ENCODE measurements around the gene EPHX1.
"Not testable (repeated sequence)": the region's sequence is repeated elsewhere in the genome, so short reads cannot be mapped to it uniquely, and the experiment has no call there.

EPHX1 gene

GRCh38 chr1:225809842-225810578 is at the start of gene EPHX1:
Gene EPHX1 (plus strand): TSS chr1:225810124. CDS start chr1:225828730, 18,606 bp downstream.
- peak; percentile 94 for DNase-seq

- no peak for DNase-seq
Observed at GRCh38 chr1:225760531-225760930, 49.4 kb upstream of the EPHX1 start.

GRCh38 chr1:225761395-225761794 is 48.5 kb upstream of the EPHX1 start:
- DNase-seq, result not testable (repeated sequence)

- no peak for DNase-seq
Observed at GRCh38 chr1:225762002-225762441, 47.9 kb upstream of the EPHX1 start.

GRCh38 chr1:225762444-225762843 is 47.5 kb upstream of the EPHX1 start:
- peak; percentile 77 for DNase-seq

GRCh38 chr1:225763716-225764548 is 46.0 kb upstream of the EPHX1 start:
- DNase-seq, result peak; percentile 71

GRCh38 chr1:225765982-225766674 is 43.8 kb upstream of the EPHX1 start:
- no peak for DNase-seq

GRCh38 chr1:225766967-225767633 is 42.8 kb upstream of the EPHX1 start:
- DNase-seq, result peak; percentile 80

- peak; percentile 86 for DNase-seq
Observed at GRCh38 chr1:225767634-225768540, 42.0 kb upstream of the EPHX1 start.

- DNase-seq, result no peak
Observed at GRCh38 chr1:225768662-225769426, 41.1 kb upstream of the EPHX1 start.

GRCh38 chr1:225769687-225770086 is 40.2 kb upstream of the EPHX1 start:
- no peak for DNase-seq

- no peak for DNase-seq
Observed at GRCh38 chr1:225770561-225771248, 39.2 kb upstream of the EPHX1 start.

- DNase-seq, result no peak
Observed at GRCh38 chr1:225771661-225772322, 38.1 kb upstream of the EPHX1 start.

- DNase-seq, result peak; percentile 90
Observed at GRCh38 chr1:225772323-225772768, 37.6 kb upstream of the EPHX1 start.

GRCh38 chr1:225772848-225773247 is 37.1 kb upstream of the EPHX1 start:
- DNase-seq, result no peak

- no peak for DNase-seq
Observed at GRCh38 chr1:225774281-225775147, 35.4 kb upstream of the EPHX1 start.

GRCh38 chr1:225776294-225776693 is 33.6 kb upstream of the EPHX1 start:
- no peak for DNase-seq

GRCh38 chr1:225777058-225777582 is 32.8 kb upstream of the EPHX1 start:
- DNase-seq, result no peak
